WTC11 (cell line): Measurements from ENCODE around the gene DHRS9. TPM values are rescaled to one million over a fixed set of nuclear protein-coding genes. Genes with fewer than 3 reads are reported as not detected.
"Not testable (repeated sequence)": the region's sequence is repeated elsewhere in the genome, so short reads cannot be mapped to it uniquely, and the experiment has no call there.

Experiments used
- ATAC-seq: fragments of 200-7000 bp; cut with Tn5 transposase; 2 replicates; pipeline ENCODE4 v1.10.0; 2021; ENCODE audit warnings: mild to moderate bottlenecking, moderate library complexity
- CTCF ChIA-PET: fragments of 300-600 bp; sonication (Branson Sonifier 250); formaldehyde crosslinking; loops from one replicate; lab custom pipeline; 2021; ENCODE audit warnings: antibody characterized with exemption; lab: Charles Lee
- POLR2A ChIA-PET: fragments of 350-600 bp; sonication (Branson Sonifier 250); formaldehyde crosslinking; loops from one replicate; lab custom pipeline; 2021; ENCODE audit warnings: antibody characterized with exemption; lab: Charles Lee
- DNase-seq: peaks from one replicate; pipeline ENCODE4 v3.0.0; 2021; ENCODE audit warnings: low spot score
- H3K27ac Mint-ChIP-seq: 2 replicates; pipeline ENCODE4 v1.8.0; 2021; ENCODE audit warnings: mixed read lengths
- H3K27me3 Mint-ChIP-seq: 2 replicates; pipeline ENCODE4 v1.8.0; 2021; ENCODE audit warnings: low read depth, mild to moderate bottlenecking, moderate library complexity, mixed read lengths
- H3K36me3 Mint-ChIP-seq: 2 replicates; pipeline ENCODE4 v1.8.0; 2021; ENCODE audit warnings: mixed read lengths
- H3K4me1 Mint-ChIP-seq: 2 replicates; pipeline ENCODE4 v1.8.0; 2022; ENCODE audit warnings: mixed read lengths
- H3K4me3 Mint-ChIP-seq: 2 replicates; pipeline ENCODE4 v1.8.0; 2021; ENCODE audit warnings: mild to moderate bottlenecking, moderate library complexity, mixed read lengths
- H3K9me3 Mint-ChIP-seq: 2 replicates; pipeline ENCODE4 v1.8.0; 2021; ENCODE audit warnings: mixed read lengths
- ATF6 ChIP-seq: sonication (generic); formaldehyde crosslinking; IDR thresholded peaks from 2 replicates; pipeline ENCODE4 v1.8.1; 2023; ENCODE audit warnings: mild to moderate bottlenecking, missing genetic modification reagents
- CBFB ChIP-seq: sonication (generic); formaldehyde crosslinking; IDR thresholded peaks from 2 replicates; pipeline ENCODE4 v1.8.1; 2022; ENCODE audit warnings: mild to moderate bottlenecking, low read depth, missing genetic modification reagents
- EMX1 ChIP-seq: fragments of 250-450 bp; sonication (Bioruptor Pico); IDR thresholded peaks from 2 replicates; pipeline ENCODE4 v1.8.0; 2021; ENCODE audit warnings: mild to moderate bottlenecking
- FOXJ3 ChIP-seq: sonication (generic); formaldehyde crosslinking; IDR thresholded peaks from 2 replicates; pipeline ENCODE4 v1.9.0; 2021; ENCODE audit warnings: missing genetic modification reagents, mild to moderate bottlenecking, borderline replicate concordance
- FOXP1 ChIP-seq: sonication (generic); formaldehyde crosslinking; IDR thresholded peaks from 2 replicates; pipeline ENCODE4 v1.8.0; 2022; ENCODE audit warnings: missing genetic modification reagents, mild to moderate bottlenecking, moderate library complexity, borderline replicate concordance
- GABPB1 ChIP-seq: sonication (generic); formaldehyde crosslinking; IDR thresholded peaks from 2 replicates; pipeline ENCODE4 v1.8.1; 2023; ENCODE audit warnings: mild to moderate bottlenecking, missing genetic modification reagents
- GTF2I ChIP-seq: fragments of 250-450 bp; sonication (Bioruptor Pico); conservative IDR thresholded peaks from 2 replicates; pipeline ENCODE4 v1.4.0; 2021; ENCODE audit warnings: mild to moderate bottlenecking
- MXD4 ChIP-seq: fragments of 250-450 bp; sonication (Bioruptor Pico); IDR thresholded peaks from 2 replicates; pipeline ENCODE4 v1.8.0; 2021; ENCODE audit warnings: mild to moderate bottlenecking, moderate library complexity, borderline replicate concordance
- NFATC4 ChIP-seq: fragments of 250-450 bp; sonication (Bioruptor Pico); IDR thresholded peaks from 2 replicates; pipeline ENCODE4 v1.9.0; 2021; ENCODE audit warnings: mild to moderate bottlenecking
- NR1H2 ChIP-seq: sonication (generic); formaldehyde crosslinking; IDR thresholded peaks from 2 replicates; pipeline ENCODE4 v1.9.0; 2021; ENCODE audit warnings: mild to moderate bottlenecking, moderate library complexity, missing genetic modification reagents
- SMAD4 ChIP-seq: sonication (generic); formaldehyde crosslinking; IDR thresholded peaks from 2 replicates; pipeline ENCODE4 v1.8.0; 2022; ENCODE audit warnings: mild to moderate bottlenecking, missing genetic modification reagents
- ZMAT4 ChIP-seq: fragments of 250-450 bp; sonication (Bioruptor Pico); IDR thresholded peaks from 2 replicates; pipeline ENCODE4 v1.9.0; 2021; ENCODE audit warnings: mild to moderate bottlenecking
- ZNF232 ChIP-seq: sonication (generic); formaldehyde crosslinking; IDR thresholded peaks from 2 replicates; pipeline ENCODE4 v1.8.0; 2022; ENCODE audit warnings: mild to moderate bottlenecking, missing genetic modification reagents
- total RNA-seq: library from RNA; stranded (reverse); gene quantifications from 3 replicates; pipeline ENCODE4 v1.2.3, GENCODE V29; 2021
- TF ChIP-seq, protein P1 (sequence below): sonication (generic); formaldehyde crosslinking; IDR thresholded peaks from 2 replicates; pipeline ENCODE4 v1.8.0; 2023; ENCODE audit warnings: mild to moderate bottlenecking, missing genetic modification reagents
- TF ChIP-seq, protein P2 (sequence below): fragments of 250-450 bp; sonication (Bioruptor Pico); conservative IDR thresholded peaks from 2 replicates; pipeline ENCODE4 v1.9.0; 2021; ENCODE audit warnings: mild to moderate bottlenecking
- TF ChIP-seq, protein P3 (sequence below): sonication (generic); formaldehyde crosslinking; IDR thresholded peaks from 2 replicates; pipeline ENCODE4 v1.8.1; 2023; ENCODE audit warnings: mild to moderate bottlenecking, missing genetic modification reagents, borderline replicate concordance
- TF ChIP-seq, protein P4 (sequence below): sonication (generic); formaldehyde crosslinking; IDR thresholded peaks from 2 replicates; pipeline ENCODE4 v1.8.1; 2022; ENCODE audit warnings: mild to moderate bottlenecking, missing genetic modification reagents, moderate library complexity, borderline replicate concordance

Gene DHRS9
- total RNA-seq, 1 experiment from 2014 or later = not detected

DNA sequence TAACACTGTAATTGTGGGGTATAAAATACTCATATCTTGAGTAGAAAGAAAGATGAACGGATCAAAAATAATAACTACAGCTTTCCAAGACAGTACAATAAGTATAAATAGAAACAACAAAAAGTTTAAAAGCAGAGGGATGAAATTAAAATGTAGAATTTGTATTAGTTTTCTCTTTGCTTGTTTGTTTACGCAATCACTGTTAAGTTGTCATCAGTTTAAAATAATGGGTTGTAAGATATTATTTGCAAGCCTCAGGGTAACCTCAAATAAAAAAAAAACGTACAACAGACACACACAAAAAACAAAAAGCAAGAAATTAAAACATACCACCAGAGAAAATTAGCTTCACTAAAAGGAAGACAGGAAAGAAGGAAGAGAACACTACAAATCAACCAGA is 20.2 kb upstream of the DHRS9 start:
- Mint-ChIP-seq H3K27me3 (no peaks in the 10 kb centered on the region; the same call in 1 of the 2 replicates), H3K36me3 (peaks cover under 1% of the 10 kb centered on the region)

DNA sequence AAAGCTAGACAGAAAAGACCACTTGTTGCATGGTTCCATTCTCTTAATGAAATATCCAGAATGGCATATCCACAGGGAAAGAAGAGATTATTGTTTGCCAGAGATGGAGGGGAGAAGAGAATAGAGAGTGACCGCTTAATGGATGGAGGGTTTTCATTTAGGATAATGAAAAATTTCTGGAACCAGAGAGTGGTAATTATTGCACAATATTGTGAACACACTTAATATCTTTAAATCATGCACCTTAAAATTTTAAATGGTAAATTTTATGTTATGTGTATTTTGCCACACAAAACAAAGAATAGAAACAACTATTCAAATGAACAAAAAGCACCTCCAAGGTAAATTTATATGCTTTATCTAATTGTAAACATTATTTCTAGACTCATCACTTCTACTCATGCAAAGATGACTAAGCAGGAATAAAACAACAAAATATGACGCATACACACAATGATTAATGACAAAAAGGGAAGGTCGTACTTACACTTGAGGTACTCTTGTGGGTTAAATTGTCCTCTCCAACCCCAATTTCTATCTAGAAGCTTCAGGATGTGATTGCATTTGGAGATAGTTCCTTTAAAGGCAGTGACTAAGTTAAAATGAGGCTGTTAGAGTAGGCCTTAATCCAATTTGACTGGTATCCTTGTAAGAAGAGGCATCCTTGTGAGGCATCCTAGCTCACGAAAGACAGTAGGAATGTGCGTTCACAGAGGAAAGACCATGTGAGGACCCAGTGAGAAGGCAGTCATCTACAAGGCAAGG is 18.7 kb upstream of the DHRS9 start:
- ChIA-PET CTCF (no interaction called here), POLR2A (no interaction called here)
- peaks cover 9% of the 10 kb centered on the region for H3K27me3 Mint-ChIP-seq
- peaks cover 22% of the 10 kb centered on the region for H3K9me3 Mint-ChIP-seq
- TF ChIP-seq, protein P1, sequence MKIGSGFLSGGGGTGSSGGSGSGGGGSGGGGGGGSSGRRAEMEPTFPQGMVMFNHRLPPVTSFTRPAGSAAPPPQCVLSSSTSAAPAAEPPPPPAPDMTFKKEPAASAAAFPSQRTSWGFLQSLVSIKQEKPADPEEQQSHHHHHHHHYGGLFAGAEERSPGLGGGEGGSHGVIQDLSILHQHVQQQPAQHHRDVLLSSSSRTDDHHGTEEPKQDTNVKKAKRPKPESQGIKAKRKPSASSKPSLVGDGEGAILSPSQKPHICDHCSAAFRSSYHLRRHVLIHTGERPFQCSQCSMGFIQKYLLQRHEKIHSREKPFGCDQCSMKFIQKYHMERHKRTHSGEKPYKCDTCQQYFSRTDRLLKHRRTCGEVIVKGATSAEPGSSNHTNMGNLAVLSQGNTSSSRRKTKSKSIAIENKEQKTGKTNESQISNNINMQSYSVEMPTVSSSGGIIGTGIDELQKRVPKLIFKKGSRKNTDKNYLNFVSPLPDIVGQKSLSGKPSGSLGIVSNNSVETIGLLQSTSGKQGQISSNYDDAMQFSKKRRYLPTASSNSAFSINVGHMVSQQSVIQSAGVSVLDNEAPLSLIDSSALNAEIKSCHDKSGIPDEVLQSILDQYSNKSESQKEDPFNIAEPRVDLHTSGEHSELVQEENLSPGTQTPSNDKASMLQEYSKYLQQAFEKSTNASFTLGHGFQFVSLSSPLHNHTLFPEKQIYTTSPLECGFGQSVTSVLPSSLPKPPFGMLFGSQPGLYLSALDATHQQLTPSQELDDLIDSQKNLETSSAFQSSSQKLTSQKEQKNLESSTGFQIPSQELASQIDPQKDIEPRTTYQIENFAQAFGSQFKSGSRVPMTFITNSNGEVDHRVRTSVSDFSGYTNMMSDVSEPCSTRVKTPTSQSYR (CRISPR knock-in tag) = no peak
- no peak for TF ChIP-seq NFATC4 (CRISPR knock-in tag)
- no peak for TF ChIP-seq MXD4 (CRISPR knock-in tag)
- TF ChIP-seq FOXP1 (CRISPR knock-in tag) = no peak
- TF ChIP-seq, protein P2, sequence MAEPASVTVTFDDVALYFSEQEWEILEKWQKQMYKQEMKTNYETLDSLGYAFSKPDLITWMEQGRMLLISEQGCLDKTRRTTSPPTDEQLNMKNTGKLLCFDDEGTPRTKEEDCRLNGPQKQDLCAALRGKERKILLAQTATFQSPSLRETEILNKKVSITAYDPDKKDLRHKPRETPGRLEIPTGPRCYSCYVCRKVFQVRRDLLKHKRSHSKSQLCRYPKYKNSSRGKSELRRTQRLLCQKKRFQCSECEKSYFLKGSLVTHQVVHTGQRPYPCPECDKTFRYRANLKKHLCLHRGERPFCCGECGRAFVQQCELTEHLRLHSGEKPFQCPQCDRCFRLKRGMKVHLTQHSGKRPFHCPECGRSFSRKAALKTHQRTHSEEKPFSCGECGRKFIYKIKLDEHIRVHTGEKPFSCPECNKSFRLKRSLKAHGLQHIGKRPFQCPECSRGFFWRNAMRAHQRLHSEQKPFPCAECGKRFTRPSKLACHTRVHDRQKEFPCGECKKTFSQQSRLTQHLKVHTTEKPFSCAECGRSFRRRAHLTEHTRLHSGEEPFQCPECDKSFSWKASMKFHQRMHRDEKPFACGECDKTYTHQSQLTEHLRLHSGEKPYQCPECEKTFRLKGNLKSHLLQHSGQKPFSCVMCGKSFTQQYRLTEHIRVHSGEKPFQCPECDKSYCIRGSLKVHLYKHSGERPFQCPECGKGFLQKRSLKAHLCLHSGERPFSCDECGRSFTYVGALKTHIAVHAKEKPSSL (CRISPR knock-in tag) = no peak
- no peak for TF ChIP-seq ZMAT4
- TF ChIP-seq ATF6 (CRISPR knock-in tag) = no peak
- no peak for TF ChIP-seq FOXJ3 (CRISPR knock-in tag)
- TF ChIP-seq, protein P3, sequence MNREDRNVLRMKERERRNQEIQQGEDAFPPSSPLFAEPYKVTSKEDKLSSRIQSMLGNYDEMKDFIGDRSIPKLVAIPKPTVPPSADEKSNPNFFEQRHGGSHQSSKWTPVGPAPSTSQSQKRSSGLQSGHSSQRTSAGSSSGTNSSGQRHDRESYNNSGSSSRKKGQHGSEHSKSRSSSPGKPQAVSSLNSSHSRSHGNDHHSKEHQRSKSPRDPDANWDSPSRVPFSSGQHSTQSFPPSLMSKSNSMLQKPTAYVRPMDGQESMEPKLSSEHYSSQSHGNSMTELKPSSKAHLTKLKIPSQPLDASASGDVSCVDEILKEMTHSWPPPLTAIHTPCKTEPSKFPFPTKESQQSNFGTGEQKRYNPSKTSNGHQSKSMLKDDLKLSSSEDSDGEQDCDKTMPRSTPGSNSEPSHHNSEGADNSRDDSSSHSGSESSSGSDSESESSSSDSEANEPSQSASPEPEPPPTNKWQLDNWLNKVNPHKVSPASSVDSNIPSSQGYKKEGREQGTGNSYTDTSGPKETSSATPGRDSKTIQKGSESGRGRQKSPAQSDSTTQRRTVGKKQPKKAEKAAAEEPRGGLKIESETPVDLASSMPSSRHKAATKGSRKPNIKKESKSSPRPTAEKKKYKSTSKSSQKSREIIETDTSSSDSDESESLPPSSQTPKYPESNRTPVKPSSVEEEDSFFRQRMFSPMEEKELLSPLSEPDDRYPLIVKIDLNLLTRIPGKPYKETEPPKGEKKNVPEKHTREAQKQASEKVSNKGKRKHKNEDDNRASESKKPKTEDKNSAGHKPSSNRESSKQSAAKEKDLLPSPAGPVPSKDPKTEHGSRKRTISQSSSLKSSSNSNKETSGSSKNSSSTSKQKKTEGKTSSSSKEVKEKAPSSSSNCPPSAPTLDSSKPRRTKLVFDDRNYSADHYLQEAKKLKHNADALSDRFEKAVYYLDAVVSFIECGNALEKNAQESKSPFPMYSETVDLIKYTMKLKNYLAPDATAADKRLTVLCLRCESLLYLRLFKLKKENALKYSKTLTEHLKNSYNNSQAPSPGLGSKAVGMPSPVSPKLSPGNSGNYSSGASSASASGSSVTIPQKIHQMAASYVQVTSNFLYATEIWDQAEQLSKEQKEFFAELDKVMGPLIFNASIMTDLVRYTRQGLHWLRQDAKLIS = no peak
- TF ChIP-seq GTF2I = no peak
- TF ChIP-seq CBFB (CRISPR knock-in tag) = no peak
- TF ChIP-seq, protein P4, sequence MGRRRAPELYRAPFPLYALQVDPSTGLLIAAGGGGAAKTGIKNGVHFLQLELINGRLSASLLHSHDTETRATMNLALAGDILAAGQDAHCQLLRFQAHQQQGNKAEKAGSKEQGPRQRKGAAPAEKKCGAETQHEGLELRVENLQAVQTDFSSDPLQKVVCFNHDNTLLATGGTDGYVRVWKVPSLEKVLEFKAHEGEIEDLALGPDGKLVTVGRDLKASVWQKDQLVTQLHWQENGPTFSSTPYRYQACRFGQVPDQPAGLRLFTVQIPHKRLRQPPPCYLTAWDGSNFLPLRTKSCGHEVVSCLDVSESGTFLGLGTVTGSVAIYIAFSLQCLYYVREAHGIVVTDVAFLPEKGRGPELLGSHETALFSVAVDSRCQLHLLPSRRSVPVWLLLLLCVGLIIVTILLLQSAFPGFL (CRISPR knock-in tag) = no peak
- no peak for TF ChIP-seq EMX1 (CRISPR knock-in tag)
- no peak for TF ChIP-seq ZNF232
- TF ChIP-seq NR1H2 (CRISPR knock-in tag) = no peak
- no peak for TF ChIP-seq GABPB1
- peaks cover 12% of the 10 kb centered on the region for H3K36me3 Mint-ChIP-seq
- peaks cover 5% of the 10 kb centered on the region; the same call in 1 of the 2 replicates for H3K4me1 Mint-ChIP-seq
- no peak for DNase-seq
- H3K27ac Mint-ChIP-seq = no peak overlapping the region
- no peak for ATAC-seq
- H3K4me3 Mint-ChIP-seq = no peak overlapping the region

More for the DNA sequence above, 20.2 kb upstream of the DHRS9 start:
- TF ChIP-seq SMAD4 (CRISPR knock-in tag) (no peak), CBFB (CRISPR knock-in tag) (no peak)
- peaks cover 19% of the 10 kb centered on the region for H3K9me3 Mint-ChIP-seq
- ChIA-PET POLR2A (no interaction called here), CTCF (no interaction called here)
- no peak for DNase-seq
- no peak for ATAC-seq
- H3K4me1 Mint-ChIP-seq = peaks cover 5% of the 10 kb centered on the region; the same call in 1 of the 2 replicates
- no peak overlapping the region for H3K4me3 Mint-ChIP-seq
- no peak overlapping the region for H3K27ac Mint-ChIP-seq

DNA sequence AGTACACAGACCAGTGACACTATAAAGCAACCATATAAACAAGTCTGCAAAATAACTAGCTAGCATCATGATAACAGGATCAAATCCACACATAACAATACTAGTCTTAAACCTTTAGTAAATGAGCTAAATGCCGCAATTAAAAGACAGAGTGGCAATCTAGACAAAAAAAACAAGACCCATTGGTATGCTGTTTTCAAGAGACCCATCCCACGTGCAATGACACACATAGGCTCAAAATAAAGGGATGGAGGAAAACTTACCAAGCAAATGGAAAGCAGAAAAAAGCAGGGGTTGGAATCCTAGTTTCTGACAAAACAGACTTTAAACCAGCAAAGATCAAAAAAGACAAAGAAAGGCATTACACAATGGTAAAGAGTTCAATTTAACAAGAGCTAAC is 14.8 kb upstream of the DHRS9 start:
- CTCF ChIA-PET = interaction anchor here (0.6 kb wide), 1 partner anchor 426 kb away, joined by 8 read pairs; no protein-coding TSS in a partner anchor
- Mint-ChIP-seq H3K36me3 (peaks cover 15% of the 10 kb centered on the region), H3K9me3 (peaks cover 43% of the 10 kb centered on the region), H3K27me3 (peaks cover 11% of the 10 kb centered on the region)
- H3K4me1 Mint-ChIP-seq, H3K4me3 Mint-ChIP-seq, ATAC-seq, DNase-seq, POLR2A ChIA-PET, H3K27ac Mint-ChIP-seq: not testable (repeated sequence)
